K562 (cell line): ENCODE data around the gene CDCP1. TPM values are rescaled to one million over a fixed set of nuclear protein-coding genes. Genes with fewer than 3 reads are reported as not detected.

ENCODE experiments used
- ARID1B ChIP-seq: fragments of 450-650 bp; IDR thresholded peaks from 2 replicates; pipeline ENCODE4 v1.6.1; 2016; ENCODE audit warnings: antibody characterized with exemption, mild to moderate bottlenecking, inconsistent platforms
- CEBPZ ChIP-seq: fragments of 150-350 bp; IDR thresholded peaks from 2 replicates; pipeline ENCODE4 v1.6.1; 2014; ENCODE audit warnings: low read depth, mild to moderate bottlenecking, low read length, borderline replicate concordance
- COPS2 ChIP-seq: fragments of 450-650 bp; conservative IDR thresholded peaks from 2 replicates; pipeline ENCODE4 v1.6.1; 2016; ENCODE audit warnings: mild to moderate bottlenecking, moderate library complexity
- E2F1 ChIP-seq: sonication (generic); formaldehyde crosslinking; IDR thresholded peaks from 2 replicates; pipeline ENCODE4 v1.8.1; 2023; ENCODE audit warnings: mild to moderate bottlenecking, missing genetic modification reagents, moderate library complexity
- ELF4 ChIP-seq: fragments of 450-650 bp; formaldehyde crosslinking; IDR thresholded peaks from 2 replicates; pipeline ENCODE4 v1.4.0; 2022; ENCODE audit warnings: missing genetic modification characterization
- ELK3 ChIP-seq: fragments of 450-650 bp; formaldehyde crosslinking; IDR thresholded peaks from 2 replicates; pipeline ENCODE4 v1.4.0; 2020; ENCODE audit warnings: mild to moderate bottlenecking
- FUS ChIP-seq: fragments of 200-400 bp; formaldehyde crosslinking; optimal IDR thresholded peaks from 2 replicates; pipeline ENCODE3; 2017; ENCODE audit warnings: low read depth, low read length
- GTF2A2 ChIP-seq: IDR thresholded peaks from 2 replicates; pipeline ENCODE4 v1.6.1; 2016; ENCODE audit warnings: mild to moderate bottlenecking, missing genetic modification characterization, missing compliant biosample characterization
- HMG20A ChIP-seq: fragments of 450-650 bp; formaldehyde crosslinking; conservative IDR thresholded peaks from 2 replicates; pipeline ENCODE4 v1.4.0; 2020; ENCODE audit warnings: mild to moderate bottlenecking, mixed read lengths
- HMG20B ChIP-seq: fragments of 250-450 bp; sonication (Bioruptor Pico); IDR thresholded peaks from 2 replicates; pipeline ENCODE4 v1.5.0; 2021; ENCODE audit warnings: mild to moderate bottlenecking
- KDM2B ChIP-seq: fragments of 250-450 bp; sonication (Bioruptor Pico); IDR thresholded peaks from 2 replicates; pipeline ENCODE4 v1.8.0; 2021; ENCODE audit warnings: mild to moderate bottlenecking, moderate library complexity
- MTA3 ChIP-seq: fragments of 450-650 bp; formaldehyde crosslinking; IDR thresholded peaks from 2 replicates; pipeline ENCODE4 v1.6.1; 2017; ENCODE audit warnings: mild to moderate bottlenecking, borderline replicate concordance
- MXI1 ChIP-seq: IDR thresholded peaks from 2 replicates; pipeline ENCODE4 v1.6.1; 2011; ENCODE audit warnings: low read depth, mild to moderate bottlenecking, improper control_type of control experiment, low read length
- NBN ChIP-seq: fragments of 450-650 bp; IDR thresholded peaks from 2 replicates; pipeline ENCODE4 v1.6.1; 2016; ENCODE audit warnings: low read depth, mild to moderate bottlenecking
- NUFIP1 ChIP-seq: fragments of 450-650 bp; IDR thresholded peaks from 2 replicates; pipeline ENCODE4 v1.6.1; 2018; ENCODE audit not compliant: partially characterized antibody
- PHB ChIP-seq: fragments of 250-450 bp; sonication (Bioruptor Pico); IDR thresholded peaks from 2 replicates; pipeline ENCODE4 v1.5.0; 2021
- PHF8 ChIP-seq: fragments of 200-600 bp; sonication (generic); IDR thresholded peaks from 2 replicates; pipeline ENCODE4 v1.6.1; 2012; ENCODE audit warnings: mixed run types, mild to moderate bottlenecking, inconsistent platforms, low read length, moderate library complexity, borderline replicate concordance
- PTTG1 ChIP-seq: fragments of 450-650 bp; IDR thresholded peaks from 2 replicates; pipeline ENCODE4 v1.6.1; 2016; ENCODE audit warnings: low read depth, mild to moderate bottlenecking, missing genetic modification characterization, missing compliant biosample characterization
- RBM34 ChIP-seq: fragments of 200-400 bp; formaldehyde crosslinking; IDR thresholded peaks from 2 replicates; pipeline ENCODE4 v1.6.1; 2018; ENCODE audit warnings: low read length, borderline replicate concordance; ENCODE audit not compliant: insufficient read depth
- RNF2 ChIP-seq: sonication (generic); IDR thresholded peaks from 2 replicates; pipeline ENCODE4 v1.6.1; 2016
- SREBF2 ChIP-seq: sonication (generic); formaldehyde crosslinking; IDR thresholded peaks from 2 replicates; pipeline ENCODE4 v1.4.0; 2020; ENCODE audit warnings: mild to moderate bottlenecking, missing genetic modification reagents
- TAF15 ChIP-seq: fragments of 200-400 bp; formaldehyde crosslinking; IDR thresholded peaks from 2 replicates; pipeline ENCODE4 v1.6.1; 2017; ENCODE audit warnings: mild to moderate bottlenecking, low read depth, low read length, moderate library complexity
- ZBTB12 ChIP-seq: fragments of 250-450 bp; sonication (Bioruptor Pico); IDR thresholded peaks from 2 replicates; pipeline ENCODE4 v1.4.0; 2020
- ZBTB7A ChIP-seq: IDR thresholded peaks from 2 replicates; pipeline ENCODE4 v1.6.1; 2011; ENCODE audit warnings: low read depth, mild to moderate bottlenecking, low read length, moderate library complexity, borderline replicate concordance; ENCODE audit not compliant: control insufficient read depth
- polyA plus RNA-seq, 8 experiments: library from polyadenylated mRNA; depleted of rRNA in 4 of 8; stranded (reverse) in 5 of 8; unstranded in 3 of 8; fragments of >200 nt; fragmentation: Nextera tagmentation in 2 of 8; fragmentation: Illumina TruSeq in 1 of 8; extraction: Ambion mirVana in 2 of 8; extraction: Trizol in 1 of 8; gene quantifications; 2 replicates each; pipeline versions ENCODE4 v1.2.1 to v1.2.3, GENCODE V29; 2011 to 2014; ENCODE audit warnings: inconsistent platforms in 1 of 8, missing spikeins in 1 of 8
- total RNA-seq, 7 experiments: library from RNA; depleted of rRNA in 6 of 7; stranded (reverse); fragments of >200 nt in 6 of 7; fragmentation: Illumina TruSeq in 2 of 7; extraction: Trizol in 2 of 7; gene quantifications; 2 replicates each; pipeline versions ENCODE4 v1.2.1 to v1.2.3, GENCODE V29; 2011 to 2021; ENCODE audit warnings: low replicate concordance in 1 of 7

Gene CDCP1
- total and polyA plus RNA-seq, 9 of the 15 experiments (the other 6 are each of a cell fraction or from before 2014, with no cell fraction given): 3.9 to 16.4 (median 5.2) TPM

- TF ChIP-seq ZBTB12 (CRISPR knock-in tag): peak; percentile 82
- peak; percentile 98 for TF ChIP-seq PTTG1 (tag)
- 0 out of 2 replicates have a peak, but pooled peaks have one; percentile 8 for TF ChIP-seq ARID1B
- TF ChIP-seq RNF2: no peak
- no peak for TF ChIP-seq COPS2
- no peak for TF ChIP-seq NUFIP1
- no peak for TF ChIP-seq CEBPZ
- TF ChIP-seq FUS: no peak
- no peak for TF ChIP-seq SREBF2 (CRISPR knock-in tag)
- TF ChIP-seq HMG20A (CRISPR knock-in tag): peak; percentile 83
- TF ChIP-seq GTF2A2 (tag): peak; percentile 98
- TF ChIP-seq KDM2B (CRISPR knock-in tag): no peak
- no peak for TF ChIP-seq E2F1
- no peak for TF ChIP-seq PHB
- TF ChIP-seq MXI1: no peak
- TF ChIP-seq HMG20B (CRISPR knock-in tag): no peak
- TF ChIP-seq ELK3 (CRISPR knock-in tag): peak; percentile 75; the same call in 1 of the 2 replicates
- TF ChIP-seq NBN: no peak
- TF ChIP-seq PHF8: no peak
- TF ChIP-seq ZBTB7A: no peak
- no peak for TF ChIP-seq RBM34
- peak; percentile 67; the same call in 1 of the 2 replicates for TF ChIP-seq ELF4 (CRISPR knock-in tag)
- no peak for TF ChIP-seq TAF15
- TF ChIP-seq MTA3: no peak
Observed at GRCh38 chr3:45054196-45054857, 91.9 kb downstream of the CDCP1 start (continued).
